ENCODE data around the gene FBF1. TPM values are rescaled to one million over a fixed set of nuclear protein-coding genes. Genes with fewer than 3 reads are reported as not detected.

FBF1 gene
- total RNA-seq, 2 experiments from 2014 or later, result 23.4 to 24.5 TPM

DNA sequence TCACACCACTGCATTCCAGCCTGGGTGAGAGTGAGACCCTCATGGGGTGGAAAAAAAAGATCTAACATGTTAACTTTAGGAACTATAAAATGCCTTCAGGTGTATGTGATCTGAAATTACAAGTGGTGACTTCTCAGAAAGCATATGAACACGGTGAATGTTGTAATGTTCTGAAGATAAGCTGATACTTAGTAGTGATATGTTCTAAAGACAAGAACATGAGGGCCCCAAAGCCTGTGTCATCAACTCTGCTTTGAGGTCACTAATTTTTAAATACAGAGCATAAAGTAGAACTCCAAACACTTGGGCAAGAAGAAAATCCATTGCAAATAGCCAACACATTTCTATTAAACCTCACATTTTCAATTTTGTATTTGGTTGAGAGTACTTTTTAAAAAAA lies 2.6 kb upstream of the FBF1 start:
- peaks cover 16% of the 10 kb centered on the region for H3K4me1 Mint-ChIP-seq (ENCODE audit: low read depth)
- peaks cover 15% of the 10 kb centered on the region for H3K36me3 Mint-ChIP-seq (ENCODE audit: low read depth)
- ChIA-PET POLR2A (no interaction called here), CTCF (no interaction called here)
- no peak overlapping the region for H3K27ac Mint-ChIP-seq
- no peaks in the 10 kb centered on the region for H3K9me3 Mint-ChIP-seq (ENCODE audit: insufficient read depth)
- no peak overlapping the region for H3K4me3 Mint-ChIP-seq
- no peaks in the 10 kb centered on the region for H3K27me3 Mint-ChIP-seq (ENCODE audit: low read depth)
- ATAC-seq (no peak), DNase-seq (no peak)

DNA sequence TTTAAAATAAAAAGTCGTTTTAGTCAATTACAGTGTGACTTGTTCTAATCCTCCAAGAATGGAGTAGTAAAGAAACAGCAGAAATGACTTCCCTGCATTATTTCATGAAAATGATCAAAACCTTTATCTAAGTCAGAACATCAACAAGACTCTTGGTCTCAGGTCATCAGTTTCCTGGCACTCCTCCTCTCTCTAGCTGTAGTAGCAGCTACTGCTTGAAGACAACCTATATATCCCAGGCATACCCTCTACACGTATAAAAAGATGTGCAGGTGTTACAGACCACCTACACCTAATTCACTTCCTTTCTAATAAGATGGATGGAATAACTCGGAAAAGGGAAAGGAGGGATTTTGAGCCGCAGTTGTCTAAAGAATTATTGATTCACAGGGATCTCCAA lies 1.6 kb upstream of the FBF1 start:
- Mint-ChIP-seq H3K9me3 (ENCODE audit: insufficient read depth) (no peaks in the 10 kb centered on the region), H3K36me3 (ENCODE audit: low read depth) (peaks cover 11% of the 10 kb centered on the region), H3K27me3 (ENCODE audit: low read depth) (no peaks in the 10 kb centered on the region), H3K4me1 (ENCODE audit: low read depth) (peaks cover 16% of the 10 kb centered on the region), H3K4me3 (no peak overlapping the region), H3K27ac (no peak overlapping the region)
- DNase-seq (no peak), ATAC-seq (no peak)
- ChIA-PET POLR2A (no interaction called here), CTCF (interaction anchor here (1.1 kb wide), 1 partner anchor 72 kb away, joined by 3 read pairs; no protein-coding TSS in a partner anchor)

DNA sequence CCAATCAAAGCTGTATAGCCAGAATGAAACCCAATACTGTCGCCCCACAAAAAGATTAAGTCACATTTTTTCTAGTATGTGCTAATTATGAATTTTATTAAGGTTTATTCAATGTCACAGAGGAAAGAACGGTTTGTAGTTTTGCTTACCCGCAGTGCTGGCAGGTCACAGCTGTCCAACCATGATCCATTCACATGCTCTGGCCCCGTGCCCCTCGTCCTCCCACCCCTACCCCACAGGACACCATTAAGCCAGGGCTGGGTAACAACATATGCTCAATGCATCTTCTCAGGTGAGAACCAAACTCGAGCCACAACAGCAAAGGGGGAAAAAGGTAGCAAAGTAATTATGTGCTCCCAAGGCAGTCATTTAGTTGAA lies 589 bp upstream of the FBF1 start:
- no peak for DNase-seq
- Mint-ChIP-seq H3K9me3 (ENCODE audit: insufficient read depth) (no peaks in the 10 kb centered on the region), H3K4me1 (ENCODE audit: low read depth) (peaks cover 16% of the 10 kb centered on the region), H3K36me3 (ENCODE audit: low read depth) (peaks cover 7% of the 10 kb centered on the region), H3K4me3 (peak overlapping the region; percentile 85), H3K27me3 (ENCODE audit: low read depth) (no peaks in the 10 kb centered on the region), H3K27ac (peak overlapping the region; percentile 32)
- no peak for ATAC-seq
- CTCF ChIA-PET, result interaction anchor here (0.7 to 1.1 kb wide), 4 partner anchors 59 to 188 kb away, joined by 3 read pairs; partner anchors contain the start of gene CDK3
- POLR2A ChIA-PET, result interaction anchor here (0.9 to 1.3 kb wide), 3 partner anchors 11 to 37 kb away, joined by 3 to 5 read pairs (median 3); partner anchors contain the start of genes ACOX1, MRPL38 and TEN1

DNA sequence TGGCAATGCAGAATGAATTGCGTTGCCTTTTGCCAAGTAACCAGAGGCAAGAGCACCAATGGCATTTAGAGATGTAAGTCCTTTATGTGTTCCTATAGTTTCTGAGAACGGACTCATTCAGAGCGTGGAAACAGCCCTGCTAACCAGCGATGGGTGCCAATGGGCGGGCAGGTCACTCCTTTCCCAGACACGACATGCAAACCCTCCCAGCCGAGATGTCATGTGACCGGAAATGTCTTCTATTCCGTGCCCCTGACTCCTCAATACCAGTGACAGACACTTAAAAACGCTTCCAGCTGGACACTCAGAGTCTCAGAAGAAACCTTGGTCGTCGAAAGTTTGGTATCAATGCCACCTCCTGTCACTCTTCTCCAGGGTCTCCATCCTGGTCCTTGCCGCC lies 3.2 kb downstream of the FBF1 start:
- CTCF ChIA-PET, result interaction anchor here (0.6 kb wide), 1 partner anchor 43 kb away, joined by 3 read pairs; no protein-coding TSS in a partner anchor
- H3K9me3 Mint-ChIP-seq (ENCODE audit: insufficient read depth), result no peaks in the 10 kb centered on the region
- ATAC-seq (no peak), DNase-seq (no peak)
- POLR2A ChIA-PET, result no interaction called here
- no peak overlapping the region for H3K4me3 Mint-ChIP-seq
- H3K27me3 Mint-ChIP-seq (ENCODE audit: low read depth), result no peaks in the 10 kb centered on the region
- H3K27ac Mint-ChIP-seq, result no peak overlapping the region
- H3K36me3 Mint-ChIP-seq (ENCODE audit: low read depth), result no peaks in the 10 kb centered on the region
- peaks cover 16% of the 10 kb centered on the region for H3K4me1 Mint-ChIP-seq (ENCODE audit: low read depth)

DNA sequence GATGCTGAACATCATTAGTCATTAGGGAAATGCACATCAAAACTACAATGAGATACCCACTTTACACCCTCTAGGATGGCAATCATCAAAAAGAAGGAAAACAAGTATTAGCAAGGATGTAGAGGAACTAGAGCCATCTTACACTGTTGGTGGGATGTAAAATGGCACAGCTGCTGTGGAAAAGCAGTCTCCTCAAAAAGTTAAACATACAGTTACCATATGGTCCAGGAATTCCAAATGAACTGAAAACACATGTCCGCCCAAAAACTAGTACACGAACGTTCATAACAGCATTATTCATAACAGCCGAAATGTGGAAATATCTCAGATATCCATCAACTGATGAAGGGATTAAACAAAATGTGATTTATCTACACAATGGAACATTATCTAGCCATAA lies 7.0 kb downstream of the FBF1 start:
- DNase-seq (no peak), ATAC-seq (no peak)
- Mint-ChIP-seq H3K4me3 (no peak overlapping the region), H3K9me3 (ENCODE audit: insufficient read depth) (no peaks in the 10 kb centered on the region), H3K36me3 (ENCODE audit: low read depth) (no peaks in the 10 kb centered on the region), H3K27me3 (ENCODE audit: low read depth) (no peaks in the 10 kb centered on the region), H3K27ac (no peak overlapping the region), H3K4me1 (ENCODE audit: low read depth) (no peaks in the 10 kb centered on the region)
- ChIA-PET POLR2A (no interaction called here), CTCF (interaction anchor here (1.3 kb wide), 1 partner anchor 77 kb away, joined by 3 read pairs; no protein-coding TSS in a partner anchor)

DNA sequence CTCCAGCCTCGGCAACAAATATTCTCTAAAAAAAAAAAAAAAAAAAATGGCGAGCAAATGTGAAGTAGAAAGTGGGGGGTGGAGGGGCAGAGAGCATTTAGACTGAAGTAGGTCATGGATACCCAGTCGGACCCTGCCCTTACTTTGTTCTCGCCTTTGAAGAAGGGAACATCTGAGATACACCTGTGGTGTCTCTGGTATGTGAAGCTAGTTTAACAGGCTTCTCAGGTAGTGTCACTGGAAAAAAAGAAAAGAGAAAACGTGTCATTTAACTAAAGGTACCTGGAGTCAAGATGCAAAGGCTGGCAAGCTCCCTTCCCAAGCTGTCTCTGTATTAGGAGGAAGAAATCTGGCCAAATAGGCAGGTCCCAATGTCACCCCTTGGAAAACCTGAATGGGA lies 8.0 kb downstream of the FBF1 start:
- POLR2A ChIA-PET, result no interaction called here
- ATAC-seq (no peak), DNase-seq (no peak)
- no peaks in the 10 kb centered on the region for H3K36me3 Mint-ChIP-seq (ENCODE audit: low read depth)
- H3K4me3 Mint-ChIP-seq, result no peak overlapping the region
- no peak overlapping the region for H3K27ac Mint-ChIP-seq
- no peaks in the 10 kb centered on the region for H3K9me3 Mint-ChIP-seq (ENCODE audit: insufficient read depth)
- H3K27me3 Mint-ChIP-seq (ENCODE audit: low read depth), result no peaks in the 10 kb centered on the region
- no peaks in the 10 kb centered on the region for H3K4me1 Mint-ChIP-seq (ENCODE audit: low read depth)
- CTCF ChIA-PET, result interaction anchor here (1.3 kb wide), 1 partner anchor 76 kb away, joined by 3 read pairs; no protein-coding TSS in a partner anchor

DNA sequence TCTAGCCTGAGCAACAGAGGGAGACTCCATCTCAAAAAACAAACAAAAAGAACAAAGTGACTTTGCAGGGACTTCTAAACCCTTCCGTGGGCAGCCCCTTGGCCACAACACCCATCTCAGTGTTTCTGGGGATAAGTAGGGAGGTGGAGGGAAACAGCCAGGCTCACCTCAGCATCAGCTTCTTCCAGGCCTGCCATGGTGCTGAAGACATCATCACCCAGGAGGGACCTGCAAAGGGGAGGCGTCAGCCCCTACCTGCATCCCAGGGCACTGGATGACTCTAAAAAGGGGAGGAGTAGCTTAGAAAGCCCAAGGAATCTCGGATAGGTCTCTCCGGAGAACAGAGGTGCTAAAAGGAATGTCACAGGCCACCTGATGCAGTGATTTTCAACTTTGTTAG lies 9.8 kb downstream of the FBF1 start:
- ChIA-PET CTCF (no interaction called here), POLR2A (no interaction called here)
- ATAC-seq, result no peak
- H3K4me3 Mint-ChIP-seq, result no peak overlapping the region
- H3K9me3 Mint-ChIP-seq (ENCODE audit: insufficient read depth), result no peaks in the 10 kb centered on the region
- H3K27ac Mint-ChIP-seq, result no peak overlapping the region
- no peak for DNase-seq
- H3K36me3 Mint-ChIP-seq (ENCODE audit: low read depth), result no peaks in the 10 kb centered on the region
- no peaks in the 10 kb centered on the region for H3K4me1 Mint-ChIP-seq (ENCODE audit: low read depth)
- no peaks in the 10 kb centered on the region for H3K27me3 Mint-ChIP-seq (ENCODE audit: low read depth)

DNA sequence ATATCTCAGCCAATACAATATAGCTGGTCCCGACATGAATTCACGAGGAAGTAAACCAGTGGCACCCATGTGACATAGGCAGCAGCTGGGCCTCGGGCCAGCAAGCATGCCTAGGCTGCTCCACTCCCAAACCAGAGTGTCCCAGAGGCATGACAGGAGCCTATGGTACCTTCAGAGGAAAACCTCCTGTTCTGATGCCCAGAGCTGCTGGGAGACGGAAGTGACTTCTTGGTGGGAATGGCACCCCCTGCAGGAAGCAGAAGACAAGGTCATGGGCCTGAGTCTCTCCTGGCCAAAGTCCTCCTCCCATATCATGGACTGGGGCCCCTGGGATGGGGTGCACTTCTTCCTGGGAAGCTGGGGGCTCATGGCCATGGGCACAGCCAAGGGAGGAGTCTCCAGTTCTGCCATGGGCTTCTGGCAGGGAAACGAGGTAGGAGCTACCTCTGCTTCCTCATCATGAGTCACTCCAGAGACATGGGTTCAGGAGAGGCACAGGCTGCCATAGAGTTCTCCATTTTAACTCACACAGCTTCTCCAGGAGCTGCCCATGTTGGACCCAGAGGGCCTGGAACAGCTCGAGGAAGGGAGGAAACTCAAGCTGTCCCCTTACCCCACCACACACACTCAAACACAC lies 13.4 kb downstream of the FBF1 start:
- Mint-ChIP-seq H3K36me3 (ENCODE audit: low read depth) (no peaks in the 10 kb centered on the region), H3K4me1 (ENCODE audit: low read depth) (no peaks in the 10 kb centered on the region), H3K27me3 (ENCODE audit: low read depth) (no peaks in the 10 kb centered on the region), H3K27ac (no peak overlapping the region), H3K4me3 (no peak overlapping the region), H3K9me3 (ENCODE audit: insufficient read depth) (no peaks in the 10 kb centered on the region)
- ATAC-seq (no peak), DNase-seq (no peak)
- ChIA-PET CTCF (interaction anchor here (1.0 to 1.9 kb wide), 8 partner anchors 11 to 162 kb away, joined by 3 to 8 read pairs (median 4); partner anchors contain the start of gene GALK1), POLR2A (interaction anchor here (0.5 to 0.6 kb wide), 2 partner anchors 12 to 167 kb away, joined by 4 read pairs; no protein-coding TSS in a partner anchor)

DNA sequence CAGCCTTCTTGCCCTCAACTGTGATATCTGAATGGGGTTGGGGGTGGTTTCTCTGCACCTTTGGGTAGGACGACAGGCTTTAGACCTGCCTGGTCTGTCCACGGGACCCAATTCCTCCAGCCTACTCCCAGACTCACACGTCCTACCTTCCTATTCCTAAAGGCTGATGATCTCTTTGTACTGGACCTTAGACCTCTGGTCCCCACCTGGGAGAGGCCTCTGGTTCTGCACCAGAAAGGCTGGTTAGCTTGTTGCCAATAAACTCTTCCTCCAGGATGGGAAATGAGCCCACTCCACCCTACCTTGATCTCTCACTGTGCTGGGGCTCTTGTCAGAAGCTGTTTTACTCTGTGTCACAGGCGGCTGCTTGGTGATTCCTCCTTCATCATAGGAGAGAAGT lies 14.4 kb downstream of the FBF1 start:
- POLR2A ChIA-PET, result no interaction called here
- CTCF ChIA-PET, result interaction anchor here (1.8 kb wide), 2 partner anchors 20 to 33 kb away, joined by 5 to 8 read pairs; no protein-coding TSS in a partner anchor
- H3K4me1 Mint-ChIP-seq (ENCODE audit: low read depth), result no peaks in the 10 kb centered on the region
- H3K27ac Mint-ChIP-seq, result peak overlapping the region; percentile 37
- no peaks in the 10 kb centered on the region for H3K9me3 Mint-ChIP-seq (ENCODE audit: insufficient read depth)
- ATAC-seq (no peak), DNase-seq (no peak)
- H3K4me3 Mint-ChIP-seq, result no peak overlapping the region
- H3K36me3 Mint-ChIP-seq (ENCODE audit: low read depth), result no peaks in the 10 kb centered on the region
- H3K27me3 Mint-ChIP-seq (ENCODE audit: low read depth), result no peaks in the 10 kb centered on the region

DNA sequence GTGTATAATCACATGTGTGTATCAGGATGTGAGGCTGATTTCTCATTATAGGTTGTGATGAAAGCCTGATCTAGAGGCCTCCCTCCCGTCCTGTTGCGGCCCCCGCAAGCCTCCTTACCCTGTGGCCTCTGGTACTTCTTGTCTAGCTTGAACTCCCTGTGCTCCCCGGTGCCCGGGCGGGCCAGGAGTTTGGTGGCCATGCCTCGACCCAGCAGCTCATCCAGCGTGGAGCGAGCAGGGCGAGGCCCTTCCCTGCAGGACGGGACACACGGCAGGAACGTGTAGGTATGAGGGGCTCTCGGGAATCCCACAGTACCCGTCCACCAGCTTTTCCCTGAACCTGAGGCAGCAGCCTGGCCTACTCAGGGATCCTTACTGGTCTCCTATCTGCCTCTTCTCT lies 14.9 kb downstream of the FBF1 start:
- no peaks in the 10 kb centered on the region for H3K27me3 Mint-ChIP-seq (ENCODE audit: low read depth)
- H3K36me3 Mint-ChIP-seq (ENCODE audit: low read depth), result no peaks in the 10 kb centered on the region
- DNase-seq (no peak), ATAC-seq (no peak)
- H3K9me3 Mint-ChIP-seq (ENCODE audit: insufficient read depth), result no peaks in the 10 kb centered on the region
- no peak overlapping the region for H3K4me3 Mint-ChIP-seq
- POLR2A ChIA-PET, result interaction anchor here (1.2 kb wide), 1 partner anchor 30 kb away, joined by 4 read pairs; the partner anchor contains the start of gene TRIM65
- CTCF ChIA-PET, result interaction anchor here (0.8 to 2.0 kb wide), 4 partner anchors 20 to 138 kb away, joined by 3 to 8 read pairs (median 5); no protein-coding TSS in a partner anchor
- no peak overlapping the region for H3K27ac Mint-ChIP-seq
- H3K4me1 Mint-ChIP-seq (ENCODE audit: low read depth), result no peaks in the 10 kb centered on the region

DNA sequence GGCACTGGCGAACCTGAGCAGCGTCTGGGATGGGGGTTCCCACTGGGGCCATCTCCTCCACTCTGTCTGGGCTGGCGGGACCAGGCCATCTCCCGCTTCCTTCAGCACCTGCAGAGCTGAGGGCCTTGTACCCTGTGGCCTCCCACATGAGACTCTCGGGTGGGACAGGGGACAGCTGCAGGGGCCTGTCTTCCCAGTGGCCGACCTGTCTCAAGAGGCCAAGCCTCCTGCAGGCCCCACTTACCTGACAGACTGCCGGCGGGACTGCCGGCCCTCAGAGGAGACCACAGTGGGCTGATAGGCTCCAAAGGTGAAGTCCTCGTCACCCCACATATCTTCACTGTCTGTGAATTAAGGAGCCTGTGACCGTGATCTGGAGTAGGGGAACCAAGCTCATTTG lies 15.7 kb downstream of the FBF1 start:
- POLR2A ChIA-PET, result interaction anchor here (1.2 kb wide), 1 partner anchor 29 kb away, joined by 4 read pairs; the partner anchor contains the start of gene TRIM65
- H3K27me3 Mint-ChIP-seq (ENCODE audit: low read depth), result no peaks in the 10 kb centered on the region
- no peak for DNase-seq
- no peak overlapping the region for H3K4me3 Mint-ChIP-seq
- H3K9me3 Mint-ChIP-seq (ENCODE audit: insufficient read depth), result no peaks in the 10 kb centered on the region
- H3K36me3 Mint-ChIP-seq (ENCODE audit: low read depth), result no peaks in the 10 kb centered on the region
- no peak overlapping the region for H3K27ac Mint-ChIP-seq
- CTCF ChIA-PET, result interaction anchor here (0.8 to 2.0 kb wide), 3 partner anchors 20 to 139 kb away, joined by 3 to 7 read pairs (median 3); no protein-coding TSS in a partner anchor
- ATAC-seq, result no peak
- no peaks in the 10 kb centered on the region for H3K4me1 Mint-ChIP-seq (ENCODE audit: low read depth)

Data from activated CD8-positive, alpha-beta T cell treated with anti-CD3 and anti-CD28 coated beads, Interleukin-2, amount 10 ng/mL, durations not matched to agents 7 days and 5 days (primary cell).